GM23338 (cell line): ENCODE data around the gene ATOH8. TPM values are rescaled to one million over a fixed set of nuclear protein-coding genes. Genes with fewer than 3 reads are reported as not detected.

Source experiments
- ATAC-seq: fragments of 200-7000 bp; cut with Tn5 transposase; 3 replicates; pipeline ENCODE4 v1.9.1; 2020
- DNase-seq: peaks from one replicate; pipeline ENCODE4 v3.0.0-alpha.2; 2015; ENCODE audit warnings: low spot score
- H2AFZ ChIP-seq: fragments of 200-600 bp; sonication (generic); 2 replicates; pipeline ENCODE4 v1.8.0; 2016; ENCODE audit warnings: antibody characterized with exemption, mild to moderate bottlenecking, moderate library complexity
- H3F3A ChIP-seq: fragments of 200-600 bp; sonication (generic); replicated peaks from 2 replicates; pipeline ENCODE4 v1.8.0; 2017; ENCODE audit warnings: antibody characterized with exemption, mixed run types, low read depth
- H3K27ac ChIP-seq: fragments of 200-600 bp; sonication (generic); 2 replicates; pipeline ENCODE4 v1.6.1; 2016; ENCODE audit warnings: low read depth
- H3K27me3 ChIP-seq: fragments of 200-600 bp; sonication (generic); 2 replicates; pipeline ENCODE4 v1.8.0; 2016; ENCODE audit warnings: mild to moderate bottlenecking, mixed run types, moderate library complexity; ENCODE audit not compliant: insufficient read depth
- H3K36me3 ChIP-seq: fragments of 200-600 bp; sonication (generic); 2 replicates; pipeline ENCODE4 v1.8.0; 2016; ENCODE audit warnings: mild to moderate bottlenecking; ENCODE audit not compliant: insufficient read depth
- H3K4me1 ChIP-seq: fragments of 200-600 bp; sonication (generic); 2 replicates; pipeline ENCODE4 v1.8.0; 2016; ENCODE audit warnings: mild to moderate bottlenecking, moderate library complexity; ENCODE audit not compliant: insufficient read depth
- H3K4me2 ChIP-seq: fragments of 200-600 bp; sonication (generic); 2 replicates; pipeline ENCODE4 v1.7.1; 2017; ENCODE audit warnings: mixed run types
- H3K4me3 ChIP-seq: fragments of 200-600 bp; sonication (generic); 2 replicates; pipeline ENCODE4 v1.6.1; 2016; ENCODE audit warnings: mixed run types
- H3K79me2 ChIP-seq: fragments of 200-600 bp; sonication (generic); replicated peaks from 2 replicates; pipeline ENCODE4 v1.8.0; 2017; ENCODE audit warnings: mild to moderate bottlenecking; ENCODE audit not compliant: insufficient read depth
- H3K9me2 ChIP-seq: fragments of 200-600 bp; sonication (generic); 2 replicates; pipeline ENCODE4 v1.8.0; 2017; ENCODE audit not compliant: insufficient read depth
- H4K20me1 ChIP-seq: fragments of 200-600 bp; sonication (generic); replicated peaks from 2 replicates; pipeline ENCODE4 v1.8.0; 2017; ENCODE audit warnings: mild to moderate bottlenecking; ENCODE audit not compliant: insufficient read depth
- H3K27ac Mint-ChIP-seq: 2 replicates; pipeline ENCODE4 v1.8.0; 2020; ENCODE audit warnings: inconsistent platforms, mild to moderate bottlenecking, moderate library complexity, mixed read lengths
- H3K27me3 Mint-ChIP-seq: 3 replicates; pipeline ENCODE4 v1.8.0; 2022; ENCODE audit warnings: low read depth, mild to moderate bottlenecking, moderate library complexity, mixed read lengths, inconsistent platforms; ENCODE audit not compliant: insufficient read depth, poor library complexity
- H3K36me3 Mint-ChIP-seq: 3 replicates; pipeline ENCODE4 v1.8.0; 2021; ENCODE audit warnings: low read depth, mild to moderate bottlenecking, inconsistent platforms, moderate library complexity, mixed read lengths
- H3K4me1 Mint-ChIP-seq: 3 replicates; pipeline ENCODE4 v1.8.0; 2020; ENCODE audit warnings: mild to moderate bottlenecking, inconsistent platforms, mixed read lengths
- H3K4me3 Mint-ChIP-seq: 3 replicates; pipeline ENCODE4 v1.8.0; 2021; ENCODE audit warnings: moderate library complexity, mild to moderate bottlenecking, inconsistent platforms, mixed read lengths
- H3K9me3 Mint-ChIP-seq: 3 replicates; pipeline ENCODE4 v1.8.0; 2020; ENCODE audit warnings: moderate library complexity, mild to moderate bottlenecking, inconsistent platforms, mixed read lengths
- CREB1 ChIP-seq: fragments of 250-450 bp; sonication (Bioruptor Pico); IDR thresholded peaks from 2 replicates; pipeline ENCODE4 v1.5.0; 2020; ENCODE audit warnings: low read depth, mild to moderate bottlenecking, moderate library complexity
- CTCF ChIP-seq, 2 experiments: fragments of 200-600 bp in 1 of 2; sonication (generic) in 1 of 2; conservative IDR thresholded peaks; 2 replicates each; pipeline versions ENCODE4 v1.5.1 to v1.6.1; 2016 to 2017; ENCODE audit warnings: antibody characterized with exemption in 2 of 2, low read depth in 2 of 2, mild to moderate bottlenecking in 2 of 2, moderate library complexity in 1 of 2
- JUNB ChIP-seq: IDR thresholded peaks from one replicate; pipeline ENCODE4 v1.6.1; 2016; ENCODE audit warnings: antibody characterized with exemption; ENCODE audit not compliant: unreplicated experiment
- NANOG ChIP-seq: IDR thresholded peaks from 2 replicates; pipeline ENCODE4 v1.6.1; 2016; ENCODE audit warnings: antibody characterized with exemption, borderline replicate concordance
- POLR2AphosphoS5 ChIP-seq: IDR thresholded peaks from 2 replicates; pipeline ENCODE4 v1.6.1; 2016; ENCODE audit warnings: antibody characterized with exemption, low read depth
- REST ChIP-seq: IDR thresholded peaks from one replicate; pipeline ENCODE4 v1.6.1; 2018; ENCODE audit warnings: antibody characterized with exemption; ENCODE audit not compliant: unreplicated experiment
- STAT1 ChIP-seq: IDR thresholded peaks from one replicate; pipeline ENCODE4 v1.6.1; 2016; ENCODE audit warnings: antibody characterized with exemption; ENCODE audit not compliant: unreplicated experiment
- ZNF331 ChIP-seq: fragments of 250-450 bp; sonication (Bioruptor Pico); IDR thresholded peaks from 2 replicates; pipeline ENCODE4 v1.5.0; 2020; ENCODE audit warnings: low read depth, mild to moderate bottlenecking, moderate library complexity
- ZNF462 ChIP-seq: fragments of 250-450 bp; sonication (Bioruptor Pico); IDR thresholded peaks from 2 replicates; pipeline ENCODE4 v1.5.0; 2020; ENCODE audit warnings: mild to moderate bottlenecking, moderate library complexity
- polyA plus RNA-seq: library from polyadenylated mRNA; unstranded; fragments of >200 nt; fragmentation: Nextera tagmentation; extraction: Ambion mirVana; gene quantifications from 2 replicates; pipeline ENCODE4 v1.2.1, GENCODE V29; 2016
- total RNA-seq: library from RNA; depleted of rRNA; stranded (reverse); fragments of >200 nt; shearing (Covaris generic); gene quantifications from 2 replicates; pipeline ENCODE4 v1.2.3, GENCODE V29; 2014
- TF ChIP-seq, protein P1 (sequence below): IDR thresholded peaks from 2 replicates; pipeline ENCODE4 v1.6.1; 2016; ENCODE audit warnings: antibody characterized with exemption

ATOH8 gene
- total and polyA plus RNA-seq, 2 experiments from 2014 or later, result 0.11 to 0.97 TPM

DNA sequence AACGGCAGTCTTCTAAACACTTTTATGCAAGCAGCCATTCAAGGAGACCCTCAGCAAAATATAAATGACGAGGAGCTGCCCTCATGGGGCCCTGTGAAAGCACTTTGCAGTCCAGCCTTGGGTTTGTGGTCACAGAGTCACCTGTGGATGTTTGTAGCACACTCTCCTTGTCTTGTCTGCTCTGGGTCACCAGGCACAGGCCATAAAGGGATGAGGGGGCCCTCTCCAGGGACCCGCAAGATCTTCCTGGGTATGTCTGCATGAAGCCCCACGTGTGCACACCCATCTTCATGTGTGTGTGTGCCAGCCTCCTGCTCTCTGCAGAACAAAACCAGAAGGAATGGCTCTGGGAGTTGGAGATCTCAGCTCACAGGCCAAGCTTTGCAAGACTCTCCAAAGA lies 36.2 kb downstream of the ATOH8 start (continued):
- TF ChIP-seq REST, result no peak
- TF ChIP-seq CREB1 (CRISPR knock-in tag), result no peak
- no peak for TF ChIP-seq POLR2AphosphoS5

- Histone ChIP-seq H3K4me2 (no peak overlapping the region), H3F3A (no peaks in the 10 kb centered on the region), H3K36me3 (no peaks in the 10 kb centered on the region), H3K4me3 (no peak overlapping the region), H3K27ac (no peak overlapping the region), H4K20me1 (no peaks in the 10 kb centered on the region), H3K27me3 (no peaks in the 10 kb centered on the region), H3K79me2 (no peaks in the 10 kb centered on the region), H3K9me2 (no peaks in the 10 kb centered on the region), H2AFZ (0 out of 2 replicates have a peak overlapping the region, but pooled peaks have one; percentile 7), H3K4me1 (no peaks in the 10 kb centered on the region)
- H3K4me1 Mint-ChIP-seq, result no peaks in the 10 kb centered on the region
- no peaks in the 10 kb centered on the region for H3K36me3 Mint-ChIP-seq
- H3K27ac Mint-ChIP-seq, result no peak overlapping the region
- DNase-seq (no peak), ATAC-seq (peak; percentile 53)
- H3K4me3 Mint-ChIP-seq, result no peak overlapping the region
- no peaks in the 10 kb centered on the region for H3K9me3 Mint-ChIP-seq
- H3K27me3 Mint-ChIP-seq, result peaks cover 11% of the 10 kb centered on the region
- TF ChIP-seq CREB1 (CRISPR knock-in tag) (no peak), ZNF462 (CRISPR knock-in tag) (no peak), NANOG (no peak), CTCF (conservative IDR thresholded peaks at IDR 0.05; ENCODE audit: low read depth in 2 of 2) (no peak), ZNF331 (CRISPR knock-in tag) (no peak), JUNB (no peak), POLR2AphosphoS5 (no peak), STAT1 (no peak)
- TF ChIP-seq, protein P1, sequence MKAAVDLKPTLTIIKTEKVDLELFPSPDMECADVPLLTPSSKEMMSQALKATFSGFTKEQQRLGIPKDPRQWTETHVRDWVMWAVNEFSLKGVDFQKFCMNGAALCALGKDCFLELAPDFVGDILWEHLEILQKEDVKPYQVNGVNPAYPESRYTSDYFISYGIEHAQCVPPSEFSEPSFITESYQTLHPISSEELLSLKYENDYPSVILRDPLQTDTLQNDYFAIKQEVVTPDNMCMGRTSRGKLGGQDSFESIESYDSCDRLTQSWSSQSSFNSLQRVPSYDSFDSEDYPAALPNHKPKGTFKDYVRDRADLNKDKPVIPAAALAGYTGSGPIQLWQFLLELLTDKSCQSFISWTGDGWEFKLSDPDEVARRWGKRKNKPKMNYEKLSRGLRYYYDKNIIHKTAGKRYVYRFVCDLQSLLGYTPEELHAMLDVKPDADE, result no peak
These were observed 36.9 kb downstream of the ATOH8 start for GRCh38 chr2:85790499-85791188.
